Activated CD4-positive, alpha-beta memory T cell treated with anti-CD3 and anti-CD28 coated beads for 36 hours (primary cell): ENCODE results near the gene PPP6R2. TPM values are rescaled to one million over a fixed set of nuclear protein-coding genes. Genes with fewer than 3 reads are reported as not detected.
"Not testable (repeated sequence)": the region's sequence is repeated elsewhere in the genome, so short reads cannot be mapped to it uniquely, and the experiment has no call there.

Experiments
- CTCF ChIA-PET: fragments of 350-600 bp; sonication (Branson Sonifier 250); formaldehyde crosslinking; loops from one replicate; lab custom pipeline; 2021; ENCODE audit warnings: antibody characterized with exemption, inconsistent platforms; lab: Charles Lee
- POLR2A ChIA-PET: fragments of 350-600 bp; sonication (Branson Sonifier 250); formaldehyde crosslinking; loops from one replicate; lab custom pipeline; 2021; ENCODE audit warnings: antibody characterized with exemption; lab: Charles Lee
- DNase-seq: peaks from one replicate; pipeline ENCODE4 v3.0.0-alpha.2; 2020
- H3K27ac Mint-ChIP-seq: one replicate; pipeline ENCODE4 v1.8.0; 2021; ENCODE audit warnings: mixed read lengths
- H3K27me3 Mint-ChIP-seq: one replicate; pipeline ENCODE4 v1.8.0; 2021; ENCODE audit warnings: mixed read lengths
- H3K36me3 Mint-ChIP-seq: one replicate; pipeline ENCODE4 v1.8.0; 2021; ENCODE audit warnings: mixed read lengths
- H3K4me1 Mint-ChIP-seq: one replicate; pipeline ENCODE4 v1.8.0; 2021; ENCODE audit warnings: low read depth, mixed read lengths
- H3K4me3 Mint-ChIP-seq: one replicate; pipeline ENCODE4 v1.8.0; 2021; ENCODE audit warnings: mild to moderate bottlenecking, mixed read lengths
- H3K9me3 Mint-ChIP-seq: one replicate; pipeline ENCODE4 v1.8.0; 2021; ENCODE audit warnings: mixed read lengths
- intact Hi-C: fragments of 100-400 bp; cut with micrococcal nuclease; formaldehyde crosslinking; loops from one replicate; pipeline ENCODE4 v1.15.1; 2023
- total RNA-seq, 2 experiments: library from RNA; stranded (reverse); gene quantifications; one replicate each; pipeline ENCODE4 v1.2.3, GENCODE V29; 2021

The PPP6R2 gene
- total RNA-seq, 2 experiments from 2014 or later = 41.2 to 41.7 TPM

GRCh38 chr22:50399751-50400331, 56.7 kb downstream of the PPP6R2 start:
- POLR2A ChIA-PET = no interaction called here

GRCh38 chr22:50400406-50400805, 57.3 kb downstream of the PPP6R2 start:
- Mint-ChIP-seq H3K36me3 (peaks cover 10% of the 10 kb centered on the region), H3K9me3 (no peaks in the 10 kb centered on the region), H3K4me1 (peaks cover 16% of the 10 kb centered on the region), H3K27ac (peak overlapping the region; percentile 18), H3K27me3 (no peaks in the 10 kb centered on the region), H3K4me3 (no peak overlapping the region)
- intact Hi-C loops = no loop called here
- ChIA-PET POLR2A (no interaction called here), CTCF (interaction anchor here (0.7 to 1.7 kb wide), 8 partner anchors 8 to 211 kb away, joined by 3 to 13 read pairs (median 4); partner anchors contain the start of genes HDAC10 and SCO2)
- DNase-seq = no peak

More at GRCh38 chr22:50399751-50400331, 56.7 kb downstream of the PPP6R2 start:
- Mint-ChIP-seq H3K36me3 (peaks cover 14% of the 10 kb centered on the region), H3K27ac (peak overlapping the region; percentile 18), H3K9me3 (no peaks in the 10 kb centered on the region), H3K4me3 (no peak overlapping the region), H3K27me3 (no peaks in the 10 kb centered on the region), H3K4me1 (peaks cover 16% of the 10 kb centered on the region)
- DNase-seq = peak; percentile 52
- CTCF ChIA-PET = interaction anchor here (0.7 to 1.7 kb wide), 9 partner anchors 8 to 221 kb away, joined by 3 to 13 read pairs (median 3); partner anchors contain the start of genes HDAC10 and SCO2
- intact Hi-C loops = loop anchor here (1.0 kb wide), 1 partner anchor 98 kb away; no protein-coding TSS in a partner anchor

GRCh38 chr22:50400931-50401330, 57.8 kb downstream of the PPP6R2 start:
- Mint-ChIP-seq H3K36me3 (peaks cover 10% of the 10 kb centered on the region), H3K4me1 (peaks cover 16% of the 10 kb centered on the region), H3K27me3 (no peaks in the 10 kb centered on the region), H3K27ac (no peak overlapping the region), H3K9me3 (no peaks in the 10 kb centered on the region), H3K4me3 (no peak overlapping the region)
- no peak for DNase-seq
- intact Hi-C loops = no loop called here
- ChIA-PET CTCF (interaction anchor here (1.7 kb wide), 1 partner anchor 27 kb away, joined by 3 read pairs; no protein-coding TSS in a partner anchor), POLR2A (no interaction called here)

GRCh38 chr22:50401907-50402306, 58.8 kb downstream of the PPP6R2 start:
- no peaks in the 10 kb centered on the region for H3K27me3 Mint-ChIP-seq
- H3K4me1 Mint-ChIP-seq = peaks cover 14% of the 10 kb centered on the region
- no peak overlapping the region for H3K4me3 Mint-ChIP-seq
- H3K36me3 Mint-ChIP-seq = peaks cover 9% of the 10 kb centered on the region
- ChIA-PET POLR2A (no interaction called here), CTCF (no interaction called here)
- no peak overlapping the region for H3K27ac Mint-ChIP-seq
- DNase-seq = no peak
- no peaks in the 10 kb centered on the region for H3K9me3 Mint-ChIP-seq
- intact Hi-C loops = no loop called here

- no peaks in the 10 kb centered on the region for H3K9me3 Mint-ChIP-seq
- peaks cover 11% of the 10 kb centered on the region for H3K36me3 Mint-ChIP-seq
- intact Hi-C loops = no loop called here
- H3K4me3 Mint-ChIP-seq = no peak overlapping the region
- no peak overlapping the region for H3K27ac Mint-ChIP-seq
- H3K4me1 Mint-ChIP-seq = peaks cover 10% of the 10 kb centered on the region
- ChIA-PET CTCF (no interaction called here), POLR2A (no interaction called here)
- no peak for DNase-seq
- no peaks in the 10 kb centered on the region for H3K27me3 Mint-ChIP-seq
These were observed 60.6 kb downstream of the PPP6R2 start for GRCh38 chr22:50403701-50404101.

GRCh38 chr22:50406416-50407170, 63.5 kb downstream of the PPP6R2 start:
- peaks cover 13% of the 10 kb centered on the region for H3K36me3 Mint-ChIP-seq
- CTCF ChIA-PET = no interaction called here
- H3K4me1 Mint-ChIP-seq = no peaks in the 10 kb centered on the region
- POLR2A ChIA-PET = no interaction called here
- no peak for DNase-seq
- H3K27me3 Mint-ChIP-seq = no peaks in the 10 kb centered on the region
- intact Hi-C loops = no loop called here
- H3K9me3 Mint-ChIP-seq = no peaks in the 10 kb centered on the region
- H3K27ac Mint-ChIP-seq = peak overlapping the region; percentile 32
- H3K4me3 Mint-ChIP-seq = no peak overlapping the region

- no peak overlapping the region for H3K27ac Mint-ChIP-seq
- POLR2A ChIA-PET = no interaction called here
- H3K27me3 Mint-ChIP-seq = no peaks in the 10 kb centered on the region
- intact Hi-C loops = no loop called here
- H3K9me3 Mint-ChIP-seq = no peaks in the 10 kb centered on the region
- peaks cover 9% of the 10 kb centered on the region for H3K36me3 Mint-ChIP-seq
- H3K4me3 Mint-ChIP-seq = no peak overlapping the region
- CTCF ChIA-PET = interaction anchor here (1.2 kb wide), 1 partner anchor 9 kb away, joined by 4 read pairs; no protein-coding TSS in a partner anchor
- H3K4me1 Mint-ChIP-seq = no peaks in the 10 kb centered on the region
- DNase-seq = no peak
These were observed 65.2 kb downstream of the PPP6R2 start for GRCh38 chr22:50408311-50408710.

- DNase-seq, POLR2A ChIA-PET, H3K27me3 Mint-ChIP-seq, H3K4me1 Mint-ChIP-seq, intact Hi-C loops, CTCF ChIA-PET, H3K27ac Mint-ChIP-seq, H3K4me3 Mint-ChIP-seq, H3K9me3 Mint-ChIP-seq: not testable (repeated sequence)
- peaks cover 11% of the 10 kb centered on the region for H3K36me3 Mint-ChIP-seq
These were observed 65.8 kb downstream of the PPP6R2 start for GRCh38 chr22:50408954-50409353.

- H3K36me3 Mint-ChIP-seq = peaks cover 21% of the 10 kb centered on the region
- no peak overlapping the region for H3K4me3 Mint-ChIP-seq
- intact Hi-C loops = no loop called here
- H3K27ac Mint-ChIP-seq = no peak overlapping the region
- CTCF ChIA-PET = interaction anchor here (0.6 kb wide), 1 partner anchor 12 kb away, joined by 3 read pairs; no protein-coding TSS in a partner anchor
- H3K9me3 Mint-ChIP-seq = no peaks in the 10 kb centered on the region
- DNase-seq = no peak
- POLR2A ChIA-PET = no interaction called here
- no peaks in the 10 kb centered on the region for H3K27me3 Mint-ChIP-seq
- H3K4me1 Mint-ChIP-seq = no peaks in the 10 kb centered on the region
These were observed 71.5 kb downstream of the PPP6R2 start for GRCh38 chr22:50414476-50415248.

GRCh38 chr22:50415426-50415825, 72.3 kb downstream of the PPP6R2 start:
- H3K4me1 Mint-ChIP-seq = no peaks in the 10 kb centered on the region
- no peak for DNase-seq
- CTCF ChIA-PET = no interaction called here
- H3K36me3 Mint-ChIP-seq = peaks cover 25% of the 10 kb centered on the region
- no peak overlapping the region for H3K4me3 Mint-ChIP-seq
- H3K27ac Mint-ChIP-seq = no peak overlapping the region
- POLR2A ChIA-PET = interaction anchor here (0.7 kb wide), 1 partner anchor 210 kb away, joined by 3 read pairs; no protein-coding TSS in a partner anchor
- no peaks in the 10 kb centered on the region for H3K9me3 Mint-ChIP-seq
- intact Hi-C loops = no loop called here
- no peaks in the 10 kb centered on the region for H3K27me3 Mint-ChIP-seq

GRCh38 chr22:50416996-50417395, 73.9 kb downstream of the PPP6R2 start:
- CTCF ChIA-PET = no interaction called here
- POLR2A ChIA-PET = no interaction called here
- Mint-ChIP-seq H3K27ac (no peak overlapping the region), H3K27me3 (no peaks in the 10 kb centered on the region), H3K36me3 (peaks cover 29% of the 10 kb centered on the region), H3K9me3 (no peaks in the 10 kb centered on the region), H3K4me3 (no peak overlapping the region), H3K4me1 (no peaks in the 10 kb centered on the region)
- DNase-seq = no peak
- intact Hi-C loops = no loop called here
